ENCODE data around the gene MMD. TPM values are rescaled to one million over a fixed set of nuclear protein-coding genes. Genes with fewer than 3 reads are reported as not detected.
"Not testable (repeated sequence)": the region's sequence is repeated elsewhere in the genome, so short reads cannot be mapped to it uniquely, and the experiment has no call there.

The MMD gene, protein sequence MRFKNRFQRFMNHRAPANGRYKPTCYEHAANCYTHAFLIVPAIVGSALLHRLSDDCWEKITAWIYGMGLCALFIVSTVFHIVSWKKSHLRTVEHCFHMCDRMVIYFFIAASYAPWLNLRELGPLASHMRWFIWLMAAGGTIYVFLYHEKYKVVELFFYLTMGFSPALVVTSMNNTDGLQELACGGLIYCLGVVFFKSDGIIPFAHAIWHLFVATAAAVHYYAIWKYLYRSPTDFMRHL
- total RNA-seq: 18.7 TPM
- 25.9 TPM for polyA plus RNA-seq

DNA sequence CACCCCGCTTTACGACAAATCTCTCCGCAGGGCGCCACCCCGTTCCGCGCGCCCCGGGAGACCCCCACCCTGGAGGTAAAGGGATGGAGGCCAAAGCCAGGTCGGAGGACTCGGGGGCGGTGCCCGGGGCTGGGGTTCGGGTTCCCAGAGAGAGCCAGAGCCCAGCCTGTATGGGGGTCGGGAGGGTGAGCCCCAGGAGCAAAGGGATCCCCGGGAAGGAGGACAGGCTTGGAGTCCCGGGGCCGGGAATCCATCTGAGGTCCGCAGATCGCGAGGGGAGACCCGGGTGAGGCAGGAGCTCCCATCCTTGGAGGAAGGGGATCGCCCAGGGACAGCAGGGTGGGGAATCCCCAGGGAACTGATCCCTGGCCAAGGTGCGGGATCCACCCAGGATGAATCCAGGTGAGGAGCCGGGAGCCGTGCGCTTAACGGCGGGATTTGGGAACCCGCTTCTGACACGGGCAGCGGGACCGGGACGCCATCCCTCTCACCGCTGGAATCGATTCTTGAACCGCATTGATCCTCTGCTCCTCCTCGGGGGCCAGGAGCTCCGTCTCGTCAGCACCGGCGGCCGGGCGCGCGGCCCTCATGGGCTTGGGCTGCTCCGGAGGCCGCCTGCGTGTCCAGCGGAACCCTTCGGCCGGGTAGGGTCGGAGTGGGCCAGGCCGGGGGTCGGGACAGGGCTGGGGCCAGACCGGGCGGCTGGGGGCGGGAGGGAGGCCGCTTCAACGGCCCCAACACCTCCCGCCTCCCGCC is at the start of gene MMD:
TSS of gene MMD (minus strand) at position 657 of the 756 bp plus-strand sequence. CDS start at position 517, 140 bp downstream.
- H3K4me3 ChIP-seq (ENCODE audit: low read depth, low read length): peak within 1 kb of the TSS; percentile 70
- under 1% methylated on average over 60 of the region's 62 CpGs for WGBS
- H3K27ac ChIP-seq (ENCODE audit: low read depth): no peak within 1 kb of the TSS
- no peak for DNase-seq (ENCODE audit: extremely low spot score)
- no peaks in the 10 kb centered on the region for H3K4me1 ChIP-seq (ENCODE audit: insufficient read depth)
- no peaks in the 10 kb centered on the region for H3K36me3 ChIP-seq (ENCODE audit: insufficient read depth)

DNA sequence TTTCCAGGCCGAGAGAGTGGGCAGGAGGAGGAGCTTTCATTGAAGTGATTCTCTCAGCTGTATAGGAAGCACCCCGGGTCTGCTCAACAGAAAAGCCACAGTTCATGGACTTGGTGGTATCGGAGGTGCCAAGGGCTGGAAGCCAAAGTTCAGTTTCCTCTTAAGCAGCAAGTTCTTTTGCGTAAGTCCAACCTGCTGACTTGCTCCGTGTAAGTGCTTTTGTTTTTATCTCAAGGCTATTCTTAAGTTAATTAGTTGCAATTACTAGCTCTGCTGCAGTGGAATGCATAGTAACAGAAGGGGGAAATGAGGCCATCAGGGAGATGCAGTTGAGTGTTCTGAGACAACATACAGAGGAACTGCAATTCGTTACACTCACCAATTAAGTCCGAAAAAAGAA is 45.0 kb upstream of the MMD start:
- Histone ChIP-seq H3K4me3 (ENCODE audit: low read depth, low read length) (no peak overlapping the region), H3K27ac (ENCODE audit: low read depth) (no peak overlapping the region), H3K4me1 (ENCODE audit: insufficient read depth) (no peaks in the 10 kb centered on the region), H3K36me3 (ENCODE audit: insufficient read depth) (no peaks in the 10 kb centered on the region)
- WGBS: 66% methylated on average over 7 of the region's 7 CpGs
- DNase-seq (ENCODE audit: extremely low spot score): no peak

DNA sequence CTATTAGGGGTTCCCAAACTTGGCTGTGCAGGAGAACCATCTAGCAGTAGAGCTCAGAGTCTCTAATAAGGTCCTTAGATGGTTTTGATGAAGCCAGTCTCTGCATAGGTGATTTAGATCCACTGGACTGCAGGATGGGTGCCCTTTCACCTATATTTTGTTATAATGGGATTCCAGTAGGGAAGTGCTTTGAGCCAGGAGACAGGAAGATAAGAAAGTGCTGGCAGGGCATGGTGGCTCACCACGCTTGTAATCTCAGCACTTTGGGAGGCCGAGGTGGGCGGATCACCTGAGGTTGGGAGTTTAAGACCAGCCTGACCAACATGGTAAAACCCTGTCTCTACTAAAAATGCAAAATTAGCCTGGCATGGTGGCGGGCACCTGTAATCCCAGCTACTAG is 44.1 kb upstream of the MMD start:
- 88% methylated on average over 4 of the region's 4 CpGs for WGBS
- H3K4me1 ChIP-seq (ENCODE audit: insufficient read depth); H3K36me3 ChIP-seq (ENCODE audit: insufficient read depth); H3K4me3 ChIP-seq (ENCODE audit: low read depth, low read length); H3K27ac ChIP-seq (ENCODE audit: low read depth); DNase-seq (ENCODE audit: extremely low spot score): not testable (repeated sequence)

DNA sequence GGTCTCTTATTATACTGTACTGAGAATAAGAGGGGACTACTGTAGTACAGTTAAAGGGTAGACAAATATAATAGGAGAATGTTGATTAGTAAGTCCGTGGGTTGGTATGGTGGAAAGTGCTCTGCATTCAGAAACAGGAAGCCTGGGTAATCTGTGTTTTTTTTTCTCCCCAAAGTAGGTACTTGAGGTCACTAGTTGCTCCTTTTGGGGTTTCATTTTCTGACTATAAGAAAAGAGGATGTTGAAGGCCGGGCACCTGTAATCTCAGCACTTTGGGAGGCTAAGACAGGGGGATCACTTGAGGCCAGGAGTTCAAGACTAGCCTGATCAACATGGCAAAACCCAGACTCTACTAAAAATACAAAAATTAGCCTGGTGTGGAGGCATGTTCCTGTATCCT is 42.0 kb upstream of the MMD start:
- Histone ChIP-seq H3K4me1 (ENCODE audit: insufficient read depth) (no peaks in the 10 kb centered on the region), H3K36me3 (ENCODE audit: insufficient read depth) (no peaks in the 10 kb centered on the region), H3K4me3 (ENCODE audit: low read depth, low read length) (no peak overlapping the region), H3K27ac (ENCODE audit: low read depth) (no peak overlapping the region)
- 70% methylated on average over 2 of the region's 2 CpGs for WGBS
- DNase-seq (ENCODE audit: extremely low spot score): no peak

DNA sequence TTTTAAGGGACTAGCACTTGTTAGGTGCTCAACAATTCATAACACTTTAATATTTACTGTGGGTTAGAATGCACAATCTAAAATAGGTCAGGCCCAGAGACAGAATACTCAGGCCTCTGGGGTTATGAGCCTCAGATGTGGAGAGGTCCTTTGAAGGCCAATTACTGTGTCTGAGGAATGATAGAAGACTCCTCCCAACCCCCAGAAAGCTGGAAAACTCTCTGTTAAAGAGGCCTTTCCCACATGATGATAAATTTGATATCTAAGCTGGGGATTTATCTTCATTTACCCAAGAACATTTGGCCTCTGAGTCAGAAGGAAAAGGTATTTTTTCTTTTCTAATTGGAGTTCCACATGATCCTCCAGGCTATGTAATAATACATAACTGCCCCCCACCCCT is 41.1 kb upstream of the MMD start:
- no peak overlapping the region for H3K27ac ChIP-seq (ENCODE audit: low read depth)
- DNase-seq (ENCODE audit: extremely low spot score): no peak
- no peaks in the 10 kb centered on the region for H3K4me1 ChIP-seq (ENCODE audit: insufficient read depth)
- no peaks in the 10 kb centered on the region for H3K36me3 ChIP-seq (ENCODE audit: insufficient read depth)
- H3K4me3 ChIP-seq (ENCODE audit: low read depth, low read length): no peak overlapping the region

DNA sequence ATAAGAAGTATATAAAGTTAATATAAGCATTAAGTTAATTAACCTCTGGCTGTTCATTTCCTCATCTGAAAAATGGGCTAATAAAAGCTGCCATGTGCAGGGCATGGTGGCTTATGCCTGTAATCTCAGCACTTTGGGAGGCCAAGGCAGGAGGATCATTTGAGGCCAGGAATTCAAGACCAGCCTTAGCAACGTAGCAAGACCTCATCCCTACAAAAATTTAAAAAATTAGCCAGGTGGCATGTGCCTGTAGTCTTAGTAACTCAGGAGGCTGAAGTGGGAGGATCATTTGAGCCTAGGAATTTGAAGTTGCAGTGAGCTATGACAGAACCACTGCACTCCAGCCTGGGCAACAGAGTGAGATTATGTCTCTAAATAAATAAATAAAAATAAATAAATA is 40.6 kb upstream of the MMD start:
- Histone ChIP-seq H3K4me1 (ENCODE audit: insufficient read depth) (no peaks in the 10 kb centered on the region), H3K27ac (ENCODE audit: low read depth) (no peak overlapping the region), H3K36me3 (ENCODE audit: insufficient read depth) (no peaks in the 10 kb centered on the region), H3K4me3 (ENCODE audit: low read depth, low read length) (no peak overlapping the region)
- DNase-seq (ENCODE audit: extremely low spot score): no peak
- 78% methylated on average over 1 of the region's 1 CpG for WGBS

DNA sequence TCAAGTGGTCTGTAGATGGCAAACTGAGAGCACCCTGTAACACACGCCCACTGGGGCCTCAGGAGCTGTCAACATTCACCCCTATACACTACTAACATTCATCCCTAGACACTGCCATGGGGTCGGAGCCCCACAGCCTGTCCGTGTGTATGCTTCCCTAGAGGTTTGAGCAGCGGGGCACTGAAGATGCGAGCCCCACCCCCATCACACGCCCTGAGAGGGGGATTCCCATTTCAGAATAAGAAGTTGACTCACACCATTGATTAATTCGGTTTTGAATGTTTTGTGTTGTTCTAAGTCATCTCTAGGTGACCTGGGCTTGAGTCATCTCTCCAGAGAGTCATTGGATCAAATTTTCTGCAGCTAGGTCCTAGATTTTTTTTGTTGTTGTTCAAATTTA is 37.3 kb upstream of the MMD start:
- no peak for DNase-seq (ENCODE audit: extremely low spot score)
- WGBS: 89% methylated on average over 7 of the region's 7 CpGs
- Histone ChIP-seq H3K4me1 (ENCODE audit: insufficient read depth) (no peaks in the 10 kb centered on the region), H3K27ac (ENCODE audit: low read depth) (no peak overlapping the region), H3K36me3 (ENCODE audit: insufficient read depth) (no peaks in the 10 kb centered on the region), H3K4me3 (ENCODE audit: low read depth, low read length) (no peak overlapping the region)

DNA sequence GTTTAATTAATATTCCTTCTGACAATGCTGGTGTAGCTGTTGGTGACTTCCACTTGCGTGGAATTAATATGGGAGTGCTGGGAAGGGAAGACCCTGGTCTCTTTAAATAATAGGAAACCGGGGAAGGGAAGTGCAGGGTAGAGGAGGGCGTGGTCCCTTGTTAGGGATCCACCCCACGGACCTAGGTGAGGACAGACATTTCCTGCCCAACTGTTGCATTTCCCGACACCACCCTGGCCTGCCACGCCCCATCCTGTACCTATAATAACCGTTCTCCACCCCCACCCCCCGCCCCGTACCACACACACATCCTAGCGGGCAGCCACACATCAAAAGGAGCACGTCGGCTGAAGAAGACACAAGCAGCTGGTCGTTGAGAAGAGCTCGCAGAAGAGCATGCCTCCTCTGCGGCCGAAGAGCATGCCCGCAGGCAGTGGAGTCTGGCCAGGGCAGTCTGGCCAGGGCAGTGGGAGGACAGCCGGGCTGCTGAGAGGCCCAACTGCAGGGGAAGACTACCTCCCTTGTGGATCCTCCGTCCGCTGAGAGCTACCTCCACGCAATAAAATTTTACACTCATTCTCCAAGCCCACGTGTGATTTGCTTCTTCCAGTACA is 36.8 kb upstream of the MMD start:
- no peak for DNase-seq (ENCODE audit: extremely low spot score)
- Histone ChIP-seq H3K4me1 (ENCODE audit: insufficient read depth) (no peaks in the 10 kb centered on the region), H3K36me3 (ENCODE audit: insufficient read depth) (no peaks in the 10 kb centered on the region), H3K4me3 (ENCODE audit: low read depth, low read length) (no peak overlapping the region), H3K27ac (ENCODE audit: low read depth) (no peak overlapping the region)
- 88% methylated on average over 22 of the region's 22 CpGs for WGBS

DNA sequence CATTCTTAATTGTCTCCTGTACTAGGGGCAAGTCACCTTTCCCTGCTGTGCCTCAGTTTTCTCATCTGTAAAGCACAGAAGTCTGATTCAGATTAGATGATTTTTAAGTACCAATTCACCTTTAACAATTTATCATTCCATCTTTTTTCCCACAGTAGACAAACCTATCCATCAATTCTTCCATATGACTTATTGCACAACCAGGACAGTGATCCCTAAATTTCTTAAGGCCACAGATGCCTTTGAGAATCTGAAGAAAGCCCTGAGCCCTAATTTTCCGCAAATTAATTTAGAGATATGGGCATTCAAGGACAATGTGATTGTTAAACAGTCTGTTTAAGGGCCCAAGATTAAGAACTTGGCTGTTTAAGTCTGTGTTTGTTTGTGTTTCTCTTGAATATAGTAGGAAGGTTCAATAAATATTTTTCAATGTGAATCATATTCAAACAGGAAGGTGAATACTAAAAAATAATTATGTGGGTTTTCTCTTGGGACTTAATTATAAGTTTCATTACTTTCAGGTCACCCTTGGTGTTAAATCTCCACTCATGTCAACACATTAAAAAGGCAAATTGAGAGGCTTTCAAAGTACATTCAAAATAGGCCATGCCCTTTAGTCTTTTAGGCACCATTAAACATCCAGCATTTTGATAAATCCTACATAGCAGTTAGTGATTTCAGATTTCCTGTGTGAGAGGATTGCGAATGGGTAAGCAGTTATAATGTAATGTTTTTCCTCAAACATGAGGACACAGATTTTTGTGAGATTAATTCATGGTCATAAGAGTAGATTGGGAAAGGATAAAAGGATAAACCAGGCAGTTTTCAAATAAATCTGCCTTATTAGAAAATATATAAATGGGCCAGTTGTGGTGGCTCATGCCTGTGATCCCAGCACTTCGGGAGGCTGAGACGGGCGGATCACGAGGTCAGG is 34.9 kb upstream of the MMD start:
- Histone ChIP-seq H3K27ac (ENCODE audit: low read depth) (no peak overlapping the region), H3K4me1 (ENCODE audit: insufficient read depth) (no peaks in the 10 kb centered on the region), H3K4me3 (ENCODE audit: low read depth, low read length) (no peak overlapping the region), H3K36me3 (ENCODE audit: insufficient read depth) (no peaks in the 10 kb centered on the region)
- DNase-seq (ENCODE audit: extremely low spot score): no peak
- WGBS: 87% methylated on average over 6 of the region's 6 CpGs

DNA sequence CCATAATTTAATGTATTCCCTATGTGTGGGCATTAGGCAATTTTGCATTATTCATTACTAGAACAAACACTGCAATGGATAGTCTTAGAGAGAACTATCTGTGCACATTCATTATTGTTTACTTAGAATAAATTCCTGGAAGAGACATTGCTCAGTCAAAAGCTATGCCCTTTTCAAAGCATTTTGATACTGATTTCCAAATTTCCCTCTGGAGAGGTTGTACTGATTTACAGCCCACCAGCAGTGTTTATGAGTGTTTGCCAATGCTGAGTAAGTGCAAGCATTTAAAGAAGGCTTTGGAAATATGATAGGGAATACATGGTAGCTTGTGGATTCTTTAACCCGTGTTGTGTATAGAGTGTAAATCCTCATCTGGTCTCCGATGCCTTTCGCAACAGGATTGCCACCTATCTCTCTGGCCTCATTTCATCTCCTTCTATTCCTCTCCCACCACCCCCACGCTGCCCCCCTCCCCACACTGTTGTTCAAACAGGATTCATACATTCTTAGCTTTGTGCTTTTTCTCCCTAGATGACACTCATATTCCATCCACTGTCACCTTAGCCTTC is 33.4 kb upstream of the MMD start:
- 31% methylated on average over 4 of the region's 4 CpGs for WGBS
- H3K4me3 ChIP-seq (ENCODE audit: low read depth, low read length): no peak overlapping the region
- no peaks in the 10 kb centered on the region for H3K36me3 ChIP-seq (ENCODE audit: insufficient read depth)
- no peaks in the 10 kb centered on the region for H3K4me1 ChIP-seq (ENCODE audit: insufficient read depth)
- no peak overlapping the region for H3K27ac ChIP-seq (ENCODE audit: low read depth)
- no peak for DNase-seq (ENCODE audit: extremely low spot score)

DNA sequence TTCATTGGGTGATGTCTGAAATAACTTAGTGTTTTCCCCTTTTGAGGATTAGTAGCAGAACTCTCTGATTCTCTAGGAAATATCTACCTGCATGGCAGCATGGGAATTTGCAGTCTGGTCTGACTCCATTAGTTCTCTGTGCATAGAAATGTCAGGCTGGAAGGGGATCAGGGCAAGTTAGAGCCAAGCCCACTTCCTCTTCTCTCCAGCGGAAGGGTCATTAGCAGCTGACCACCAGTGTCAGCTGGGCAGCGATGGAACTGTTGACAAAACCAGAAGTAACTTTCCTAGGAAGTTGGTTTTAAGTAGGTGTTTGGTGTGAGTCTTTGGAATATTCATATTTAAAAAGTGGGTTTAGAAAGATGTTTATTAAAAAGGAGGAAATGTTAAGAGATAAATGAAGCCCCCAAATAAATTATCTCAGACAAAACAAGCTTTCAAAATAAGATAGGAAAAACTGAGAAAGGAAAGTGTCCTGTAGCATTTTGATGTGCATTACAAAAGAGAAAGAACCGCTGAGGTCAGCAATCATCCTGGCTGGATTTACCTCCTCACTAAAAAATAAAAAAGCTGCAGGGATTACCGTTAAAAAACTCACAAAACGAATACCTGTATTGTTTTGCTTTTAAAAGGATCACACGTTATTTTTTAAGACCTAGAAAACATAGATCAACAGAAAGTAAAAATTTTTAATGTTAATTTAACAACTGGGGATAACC is 32.4 kb upstream of the MMD start:
- H3K27ac ChIP-seq (ENCODE audit: low read depth): no peak overlapping the region

DNA sequence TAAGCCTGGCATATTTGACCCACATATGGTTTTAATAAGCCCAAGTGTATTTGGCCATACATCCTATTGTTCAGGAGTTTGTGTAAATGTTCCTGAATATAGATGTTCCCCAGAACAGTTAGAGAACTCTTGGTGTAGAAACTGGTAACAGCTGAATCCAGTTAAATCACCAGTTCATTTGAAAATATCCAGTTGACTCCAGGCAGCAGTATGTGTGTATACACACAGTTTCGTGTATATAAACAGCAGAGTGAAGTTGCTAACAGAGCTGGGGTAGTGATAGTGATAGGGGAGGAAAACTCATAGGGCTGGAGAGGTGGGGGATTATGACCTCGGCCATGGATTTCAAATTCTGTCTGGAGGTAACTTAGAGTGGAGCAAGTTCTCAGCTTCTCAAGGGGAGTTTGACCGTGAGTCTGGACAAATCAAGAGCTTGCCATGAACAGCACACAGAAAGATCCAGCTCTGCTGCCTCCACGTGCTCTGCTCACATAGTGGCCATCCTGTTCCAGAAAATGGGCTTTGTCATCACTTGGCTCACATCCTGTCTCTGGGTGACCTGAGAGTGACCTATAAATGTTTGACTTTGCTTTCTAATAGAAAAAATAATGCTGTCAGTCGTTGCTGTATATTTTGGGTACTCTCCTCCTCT is 30.6 kb upstream of the MMD start:
- Histone ChIP-seq H3K4me3 (ENCODE audit: low read depth, low read length) (no peak overlapping the region), H3K36me3 (ENCODE audit: insufficient read depth) (no peaks in the 10 kb centered on the region), H3K27ac (ENCODE audit: low read depth) (no peak overlapping the region), H3K4me1 (ENCODE audit: insufficient read depth) (no peaks in the 10 kb centered on the region)
- DNase-seq (ENCODE audit: extremely low spot score): no peak
- 18% methylated on average over 5 of the region's 5 CpGs for WGBS

More for the DNA sequence above, 32.4 kb upstream of the MMD start:
- Histone ChIP-seq H3K4me1 (ENCODE audit: insufficient read depth) (no peaks in the 10 kb centered on the region), H3K36me3 (ENCODE audit: insufficient read depth) (no peaks in the 10 kb centered on the region), H3K4me3 (ENCODE audit: low read depth, low read length) (no peak overlapping the region)
- WGBS: 45% methylated on average over 6 of the region's 6 CpGs
- no peak for DNase-seq (ENCODE audit: extremely low spot score)
